Fibroblast of lung (primary cell): ENCODE results near the gene LCA5L.

Experiments
- EZH2 ChIP-seq: IDR thresholded peaks from 2 replicates; pipeline ENCODE4 v1.5.1; 2012; ENCODE audit warnings: low read length, control low read depth, mild to moderate bottlenecking; ENCODE audit errors: missing control alignments
- TF ChIP-seq, protein P1 (sequence below), 2 donors: IDR thresholded peaks in 1 of 2; conservative IDR thresholded peaks in 1 of 2; 1 replicate in 1 of 2; 2 replicates in 1 of 2; pipeline ENCODE4 v1.5.1; 2011 to 2012; ENCODE audit warnings: low read length in 2 of 2, control low read depth in 1 of 2, inconsistent platforms in 1 of 2, low read depth in 1 of 2, mild to moderate bottlenecking in 1 of 2

DNA sequence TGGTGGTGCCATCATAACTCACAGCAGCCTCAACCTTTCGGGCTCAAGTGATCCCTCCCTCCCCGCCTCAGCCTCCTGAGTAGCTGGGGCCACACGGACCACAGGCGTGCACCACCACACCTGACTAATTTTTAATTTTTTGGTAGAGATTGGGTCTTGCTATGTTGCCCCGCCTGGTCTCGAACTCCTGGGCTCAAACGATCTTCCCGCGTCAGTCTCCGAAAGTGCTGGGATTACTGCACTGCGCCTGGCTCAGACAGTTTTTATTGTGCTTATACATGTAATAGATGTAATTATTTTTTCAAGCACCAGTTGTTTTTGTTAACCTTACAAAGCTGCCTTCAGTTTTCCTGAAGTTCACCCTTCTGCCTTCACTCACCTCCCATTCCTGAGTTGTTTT, 58.7 kb downstream of the LCA5L start:
- TF ChIP-seq, protein P1, sequence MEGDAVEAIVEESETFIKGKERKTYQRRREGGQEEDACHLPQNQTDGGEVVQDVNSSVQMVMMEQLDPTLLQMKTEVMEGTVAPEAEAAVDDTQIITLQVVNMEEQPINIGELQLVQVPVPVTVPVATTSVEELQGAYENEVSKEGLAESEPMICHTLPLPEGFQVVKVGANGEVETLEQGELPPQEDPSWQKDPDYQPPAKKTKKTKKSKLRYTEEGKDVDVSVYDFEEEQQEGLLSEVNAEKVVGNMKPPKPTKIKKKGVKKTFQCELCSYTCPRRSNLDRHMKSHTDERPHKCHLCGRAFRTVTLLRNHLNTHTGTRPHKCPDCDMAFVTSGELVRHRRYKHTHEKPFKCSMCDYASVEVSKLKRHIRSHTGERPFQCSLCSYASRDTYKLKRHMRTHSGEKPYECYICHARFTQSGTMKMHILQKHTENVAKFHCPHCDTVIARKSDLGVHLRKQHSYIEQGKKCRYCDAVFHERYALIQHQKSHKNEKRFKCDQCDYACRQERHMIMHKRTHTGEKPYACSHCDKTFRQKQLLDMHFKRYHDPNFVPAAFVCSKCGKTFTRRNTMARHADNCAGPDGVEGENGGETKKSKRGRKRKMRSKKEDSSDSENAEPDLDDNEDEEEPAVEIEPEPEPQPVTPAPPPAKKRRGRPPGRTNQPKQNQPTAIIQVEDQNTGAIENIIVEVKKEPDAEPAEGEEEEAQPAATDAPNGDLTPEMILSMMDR (conservative IDR thresholded peaks at IDR 0.05 in 1 of 2, IDR thresholded peaks at IDR 0.05 in 1 of 2; ENCODE audit: low read depth in 1 of 2, low read length in 2 of 2): no peak
- no peak for TF ChIP-seq EZH2
